ENCODE data around the gene CBY3.
"Not testable (repeated sequence)": the region's sequence is repeated elsewhere in the genome, so short reads cannot be mapped to it uniquely, and the experiment has no call there.

The CBY3 gene

DNA sequence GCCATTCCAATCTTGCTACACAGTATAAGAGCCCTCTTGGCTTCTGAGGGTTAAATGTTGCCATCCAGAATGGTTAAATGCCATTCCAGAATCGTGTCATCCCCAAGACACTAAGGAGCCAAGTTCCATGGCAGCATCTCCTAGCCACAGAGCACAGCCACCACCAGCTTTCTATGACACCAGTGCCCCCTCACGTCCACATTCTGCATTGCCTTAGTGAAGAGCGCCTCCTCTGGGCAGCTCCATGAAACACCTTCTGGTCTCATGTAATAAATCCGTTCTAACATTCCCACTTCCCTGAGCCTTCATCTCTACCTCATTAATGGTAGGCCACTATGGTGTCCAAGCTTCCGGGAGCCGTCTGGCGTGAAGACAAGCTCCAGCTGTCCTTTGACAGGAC, 12.4 kb downstream of the CBY3 start:
- DNase-seq, result peak; percentile 76

DNA sequence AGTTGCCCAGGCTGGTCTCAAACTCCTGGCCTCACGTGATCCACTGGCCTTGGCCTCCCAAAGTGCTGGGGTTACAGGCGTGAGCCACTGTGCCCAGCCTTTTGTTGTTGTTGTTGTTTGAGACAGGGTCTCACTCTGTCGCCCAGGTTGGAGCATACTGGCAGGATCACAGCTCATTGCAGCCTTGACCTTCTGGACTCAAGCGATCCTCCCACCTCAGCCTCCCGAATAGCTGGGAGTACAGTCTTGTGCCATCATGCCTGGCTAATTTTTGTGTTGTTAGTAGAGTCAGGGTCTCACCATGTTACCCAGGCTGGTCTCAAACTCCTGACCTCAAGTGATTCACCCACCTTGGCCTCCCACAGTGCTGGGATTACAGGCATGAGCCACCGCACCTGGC, 19.2 kb downstream of the CBY3 start:
- not testable (repeated sequence) for DNase-seq

DNA sequence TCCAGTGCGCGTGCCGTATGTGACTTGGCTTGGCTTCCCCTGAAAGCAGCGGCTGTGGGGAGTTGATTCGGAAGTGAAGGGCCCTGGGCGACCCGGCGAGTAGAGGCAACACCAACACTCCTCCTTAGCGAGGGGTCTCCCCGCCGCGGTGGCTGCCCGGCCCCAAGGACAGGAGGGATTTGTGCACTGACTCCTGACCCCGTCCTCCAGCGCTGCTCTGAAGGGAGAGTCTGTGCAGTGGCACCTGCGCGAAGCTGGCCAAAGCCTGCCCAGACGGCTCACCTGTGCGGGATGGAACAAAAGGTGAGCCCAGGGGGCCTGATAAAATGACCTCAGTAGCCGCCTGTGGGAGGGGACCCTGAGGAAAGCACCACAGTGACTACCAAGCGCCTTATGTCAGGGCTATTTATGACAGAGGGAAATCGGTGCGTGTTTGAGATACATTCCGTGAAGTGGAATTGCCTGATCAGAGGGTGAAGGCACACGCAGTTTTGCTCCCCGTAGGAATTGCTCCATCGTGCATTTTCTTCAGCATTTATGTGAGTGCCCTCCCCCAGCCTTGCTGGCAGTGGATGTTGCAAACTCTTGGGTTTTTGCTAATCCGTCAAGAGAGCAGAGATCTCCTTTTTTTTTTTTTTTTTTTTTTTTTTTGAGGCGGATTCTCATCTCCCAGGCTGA, 22.5 kb downstream of the CBY3 start:
- not testable (repeated sequence) for DNase-seq

DNA sequence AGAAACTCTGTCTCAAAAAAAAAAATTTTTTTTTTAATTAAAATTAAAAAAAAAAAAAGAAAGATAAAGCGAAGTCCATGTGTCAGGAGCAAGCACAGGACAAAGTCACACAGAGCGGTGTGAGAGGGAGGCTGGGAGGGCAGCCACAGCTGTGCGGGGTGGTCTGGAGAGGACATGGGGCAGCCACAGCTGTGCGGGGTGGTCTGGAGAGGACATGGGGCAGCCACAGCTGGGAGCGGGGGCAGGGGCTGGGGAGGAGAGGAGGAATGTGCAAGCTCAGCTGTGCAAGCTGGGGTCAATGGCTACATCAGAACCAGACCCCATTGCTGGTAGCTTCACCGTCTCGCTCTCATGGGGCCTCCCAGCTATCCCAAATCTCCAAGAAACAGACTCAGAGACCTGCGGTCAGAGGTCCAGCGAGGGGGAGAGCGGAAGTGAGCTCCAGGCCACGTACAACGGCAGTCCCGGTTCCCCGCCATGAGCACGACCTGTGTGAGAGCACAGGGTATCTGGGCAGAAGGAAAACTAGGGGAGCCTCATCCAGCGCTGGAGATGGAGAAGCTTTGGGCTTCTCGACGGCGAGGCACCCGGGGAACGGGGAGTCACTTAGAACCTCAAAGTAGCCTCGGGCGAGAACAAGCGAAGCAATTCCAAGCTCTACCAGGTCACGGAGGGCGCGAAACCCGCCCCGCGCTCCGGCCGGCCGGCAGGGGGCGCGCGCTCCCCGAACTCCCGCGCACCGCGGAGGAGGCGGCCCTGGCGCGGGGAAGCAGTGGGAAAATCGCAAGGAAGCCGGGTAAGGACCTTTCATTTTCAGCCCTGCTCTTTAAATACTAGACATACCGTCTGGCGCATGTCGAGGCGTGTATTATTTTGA, 23.3 kb downstream of the CBY3 start:
- DNase-seq, result not testable (repeated sequence)

DNA sequence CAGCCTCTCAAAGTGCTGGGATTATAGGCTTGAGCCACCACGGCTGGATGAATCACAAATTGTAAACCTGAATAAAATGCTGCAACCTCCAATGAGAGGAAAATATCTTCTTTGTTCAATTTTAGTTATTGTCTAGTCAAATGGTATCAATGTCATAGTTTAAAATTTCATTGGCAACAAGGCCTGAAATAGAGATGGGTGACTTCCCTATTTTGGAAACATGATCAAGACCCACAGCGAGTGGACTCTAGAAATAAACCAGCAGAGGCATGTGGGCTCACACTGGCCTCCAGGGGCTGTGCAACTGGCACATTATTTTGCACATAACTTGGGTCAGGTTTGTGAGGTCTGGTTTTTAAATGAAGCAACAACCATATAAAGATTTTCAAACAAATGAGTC, 27.7 kb downstream of the CBY3 start:
- DNase-seq, result not testable (repeated sequence)

DNA sequence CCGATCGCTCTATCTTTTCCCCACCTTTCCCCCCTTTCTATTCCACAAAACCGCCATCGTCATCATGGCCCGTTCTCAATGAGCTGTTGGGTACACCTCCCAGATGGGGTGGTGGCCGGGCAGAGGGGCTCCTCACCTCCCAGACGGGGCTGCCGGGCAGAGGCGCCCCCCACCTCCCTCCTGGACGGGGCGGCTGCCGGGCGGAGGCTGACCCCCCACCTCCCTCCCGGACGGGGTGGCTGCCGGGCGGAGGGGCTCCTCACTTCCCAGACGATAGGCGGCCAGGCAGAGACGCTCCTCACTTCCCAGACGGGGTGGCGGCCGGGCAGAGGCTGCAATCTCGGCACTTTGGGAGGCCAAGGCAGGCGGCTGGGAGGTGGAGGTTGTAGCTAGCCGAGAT, 30.6 kb downstream of the CBY3 start:
- DNase-seq, result not testable (repeated sequence)

DNA sequence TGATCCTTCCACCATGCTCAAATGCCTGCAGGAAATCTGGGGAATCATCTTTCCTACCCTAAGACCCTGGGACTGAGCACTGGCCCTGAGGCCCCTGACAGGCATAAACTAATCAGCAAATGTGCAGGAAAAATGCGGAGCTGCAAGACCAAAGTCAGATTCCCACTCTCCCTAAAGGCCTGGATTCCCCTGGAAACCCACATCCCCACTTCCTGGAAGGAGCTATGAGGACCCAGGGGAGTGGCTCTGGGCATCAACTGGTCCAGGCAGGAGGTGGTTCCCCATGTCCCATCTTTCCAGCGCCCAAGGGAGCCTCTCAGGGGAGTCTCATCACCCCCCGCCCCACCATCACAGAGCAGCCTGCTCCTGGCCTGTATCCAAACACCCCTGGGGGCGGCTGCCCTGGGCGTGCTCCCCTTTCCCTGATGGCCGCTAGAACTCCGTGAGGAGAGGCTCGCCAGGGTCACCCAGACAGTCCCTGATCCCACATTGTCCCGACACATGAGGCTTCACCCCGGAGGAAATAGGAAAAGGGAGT, 31.6 kb downstream of the CBY3 start:
- not testable (repeated sequence) for DNase-seq

DNA sequence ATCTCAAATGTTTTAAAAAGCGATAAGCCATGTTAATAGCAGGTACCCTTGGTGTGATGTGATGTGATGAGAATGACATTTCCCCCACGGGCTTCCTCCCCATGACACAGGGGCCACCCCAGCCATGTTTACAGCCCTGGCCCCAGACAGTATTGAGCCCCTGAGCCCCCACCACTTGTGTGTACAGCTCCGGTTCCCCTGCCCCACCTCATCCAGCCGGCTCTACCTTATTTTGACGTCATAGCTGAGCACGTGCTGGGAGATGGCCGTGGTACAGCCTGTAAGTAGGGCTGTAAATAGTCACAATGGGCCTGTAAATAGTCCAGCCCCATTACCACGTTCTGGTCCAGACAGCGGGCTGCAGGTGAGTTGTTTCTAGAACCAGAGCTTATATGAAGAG, 32.4 kb downstream of the CBY3 start:
- no peak for DNase-seq

DNA sequence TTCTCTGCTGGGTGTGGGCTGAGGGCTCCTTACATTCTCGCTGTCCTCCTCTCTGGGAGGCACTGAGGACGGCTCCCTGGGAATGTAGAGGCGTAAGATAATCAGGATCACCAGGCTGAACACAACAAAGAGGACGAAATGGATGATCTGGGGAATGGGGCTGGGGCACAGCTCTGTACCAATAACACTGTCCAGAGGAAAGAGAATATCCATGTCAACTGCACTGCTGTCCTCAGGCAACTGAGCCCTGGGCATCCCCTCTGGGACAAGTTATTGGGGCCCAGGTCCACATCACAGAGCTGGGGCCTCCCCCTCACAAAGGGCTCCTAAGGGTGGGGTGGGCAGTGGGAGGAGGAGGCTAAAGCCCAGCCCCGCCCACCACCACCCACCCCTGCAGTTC, 36.1 kb downstream of the CBY3 start:
- DNase-seq, result not testable (repeated sequence)

DNA sequence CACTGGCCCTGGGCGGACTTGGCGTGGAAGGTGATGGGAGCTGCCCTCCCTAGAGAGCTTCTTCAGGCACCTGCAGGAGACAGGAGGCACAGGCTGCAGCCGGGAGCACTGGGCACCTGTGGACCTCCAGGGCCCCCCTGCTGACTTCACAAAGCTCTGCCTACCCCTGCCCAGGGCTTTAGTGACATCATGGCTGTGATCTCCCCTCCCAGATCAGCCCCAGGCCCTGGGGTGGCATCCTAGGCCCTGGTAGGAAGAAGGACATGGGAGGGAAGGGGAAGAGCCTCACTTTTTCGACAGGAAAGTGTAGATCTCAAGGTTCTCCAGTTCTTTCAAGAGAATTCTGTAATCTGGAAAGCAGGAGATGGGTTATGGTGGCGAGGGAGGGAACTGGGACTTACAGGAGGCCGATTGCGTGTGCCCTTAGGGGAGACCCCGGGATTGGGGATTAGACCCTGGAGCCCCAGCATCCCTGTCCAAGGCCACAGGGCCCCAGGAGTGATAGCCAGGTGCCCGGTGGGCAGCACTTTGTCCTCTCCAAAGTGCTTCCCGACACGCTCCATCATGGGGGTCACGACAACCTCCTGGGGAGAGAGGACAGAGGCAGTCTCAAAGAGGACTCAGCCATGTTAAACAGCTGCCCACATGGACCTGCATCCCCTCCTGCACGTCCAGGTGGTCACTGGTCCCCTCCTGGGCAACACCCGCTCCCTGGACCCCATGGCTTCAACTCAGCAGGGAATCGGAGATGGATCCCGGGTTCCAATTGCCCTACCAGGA, 37.5 kb downstream of the CBY3 start:
- not testable (repeated sequence) for DNase-seq

DNA sequence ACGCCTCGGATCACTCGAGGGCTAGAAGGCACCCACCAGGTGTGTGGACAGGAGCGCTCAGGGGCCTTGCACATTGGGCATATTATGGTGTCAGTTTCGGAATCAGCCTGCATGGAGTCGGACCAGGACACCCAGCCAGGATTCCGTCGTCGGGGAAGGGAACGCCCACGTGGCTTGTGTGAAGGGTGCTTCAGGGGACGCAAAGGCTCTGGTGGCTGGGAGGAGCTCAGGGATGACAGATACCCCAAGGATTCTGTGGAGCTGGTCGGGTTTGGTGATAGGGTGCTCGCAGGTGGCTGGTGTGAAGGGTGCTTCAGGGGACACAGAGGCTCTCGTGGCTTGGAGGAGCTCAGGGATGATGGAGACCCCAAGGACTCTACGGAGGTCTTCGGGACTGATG, 38.2 kb downstream of the CBY3 start:
- DNase-seq, result not testable (repeated sequence)

DNA sequence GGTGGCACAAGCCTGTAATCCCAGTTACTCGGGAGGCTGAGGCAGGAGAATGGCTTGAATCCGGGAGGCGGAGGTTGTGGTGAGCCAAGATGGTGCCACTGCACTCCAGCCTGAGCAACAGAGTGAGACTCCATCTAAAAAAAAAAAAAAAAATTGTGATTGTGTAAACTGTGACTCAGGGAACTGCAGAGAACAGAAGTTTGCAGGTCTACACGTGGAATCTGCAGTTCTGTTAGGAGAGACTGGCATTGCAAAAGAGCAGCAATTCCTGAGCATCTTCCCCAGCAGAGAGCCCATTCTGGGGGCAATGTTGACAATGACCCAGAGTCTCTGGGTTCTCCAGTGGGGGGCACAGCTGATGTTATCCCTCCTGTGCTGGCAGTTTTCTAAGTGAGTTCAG, 39.1 kb downstream of the CBY3 start:
- DNase-seq, result not testable (repeated sequence)

DNA sequence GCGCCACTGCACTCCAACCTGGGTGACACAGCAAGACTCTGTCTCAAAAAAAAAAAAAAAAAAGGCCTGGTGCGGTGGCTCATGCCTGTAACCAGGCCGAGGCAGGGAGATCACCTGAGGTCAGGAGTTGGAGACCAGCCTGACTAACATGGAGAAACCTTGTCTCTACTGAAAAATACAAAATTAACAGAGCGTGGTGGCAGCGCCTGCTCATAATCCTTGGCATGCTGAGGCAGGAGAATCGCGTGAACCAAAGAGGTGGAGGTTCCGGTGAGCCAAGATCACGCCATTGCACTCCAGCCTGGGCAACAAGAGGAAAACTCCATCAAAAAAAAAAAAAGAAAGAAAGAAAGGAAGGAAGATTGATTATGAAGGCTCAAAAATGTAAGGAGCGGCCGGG, 41.5 kb downstream of the CBY3 start:
- not testable (repeated sequence) for DNase-seq

DNA sequence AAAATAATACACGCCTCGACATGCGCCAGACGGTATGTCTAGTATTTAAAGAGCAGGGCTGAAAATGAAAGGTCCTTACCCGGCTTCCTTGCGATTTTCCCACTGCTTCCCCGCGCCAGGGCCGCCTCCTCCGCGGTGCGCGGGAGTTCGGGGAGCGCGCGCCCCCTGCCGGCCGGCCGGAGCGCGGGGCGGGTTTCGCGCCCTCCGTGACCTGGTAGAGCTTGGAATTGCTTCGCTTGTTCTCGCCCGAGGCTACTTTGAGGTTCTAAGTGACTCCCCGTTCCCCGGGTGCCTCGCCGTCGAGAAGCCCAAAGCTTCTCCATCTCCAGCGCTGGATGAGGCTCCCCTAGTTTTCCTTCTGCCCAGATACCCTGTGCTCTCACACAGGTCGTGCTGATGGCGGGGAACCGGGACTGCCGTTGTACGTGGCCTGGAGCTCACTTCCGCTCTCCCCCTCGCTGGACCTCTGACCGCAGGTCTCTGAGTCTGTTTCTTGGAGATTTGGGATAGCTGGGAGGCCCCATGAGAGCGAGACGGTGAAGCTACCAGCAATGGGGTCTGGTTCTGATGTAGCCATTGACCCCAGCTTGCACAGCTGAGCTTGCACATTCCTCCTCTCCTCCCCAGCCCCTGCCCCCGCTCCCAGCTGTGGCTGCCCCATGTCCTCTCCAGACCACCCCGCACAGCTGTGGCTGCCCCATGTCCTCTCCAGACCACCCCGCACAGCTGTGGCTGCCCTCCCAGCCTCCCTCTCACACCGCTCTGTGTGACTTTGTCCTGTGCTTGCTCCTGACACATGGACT, 46.3 kb downstream of the CBY3 start:
- DNase-seq, result not testable (repeated sequence)

DNA sequence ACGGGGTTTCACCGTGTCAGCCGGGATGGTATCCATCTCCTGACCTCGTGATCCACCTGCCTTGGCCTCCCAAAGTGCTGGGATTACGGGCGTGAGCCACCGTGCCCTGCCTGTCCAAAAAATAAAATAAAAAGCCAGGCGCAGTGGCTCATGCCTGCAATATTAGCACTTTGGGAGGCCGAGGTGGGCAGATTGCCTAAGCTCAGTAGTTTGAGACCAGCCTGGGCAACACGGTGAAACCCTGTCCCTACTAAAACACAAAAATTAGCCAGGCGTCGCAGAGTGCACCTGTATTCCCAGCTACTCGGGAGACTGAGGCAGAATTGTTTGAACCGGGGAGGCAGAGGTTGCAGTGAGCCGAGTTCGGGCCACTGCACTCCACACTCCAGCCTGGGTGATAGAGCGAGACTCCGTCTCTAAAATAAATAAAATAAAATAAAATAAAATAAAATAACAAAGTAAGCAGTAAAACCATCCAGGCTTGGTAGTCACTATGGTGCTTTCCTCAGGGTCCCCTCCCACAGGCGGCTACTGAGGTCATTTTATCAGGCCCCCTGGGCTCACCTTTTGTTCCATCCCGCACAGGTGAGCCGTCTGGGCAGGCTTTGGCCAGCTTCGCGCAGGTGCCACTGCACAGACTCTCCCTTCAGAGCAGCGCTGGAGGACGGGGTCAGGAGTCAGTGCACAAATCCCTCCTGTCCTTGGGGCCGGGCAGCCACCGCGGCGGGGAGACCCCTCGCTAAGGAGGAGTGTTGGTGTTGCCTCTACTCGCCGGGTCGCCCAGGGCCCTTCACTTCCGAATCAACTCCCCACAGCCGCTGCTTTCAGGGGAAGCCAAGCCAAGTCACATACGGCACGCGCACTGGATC, 47.1 kb downstream of the CBY3 start:
- not testable (repeated sequence) for DNase-seq

Data from 8988T (cell line).